ENCODE results near the gene PCDH10.

- TF ChIP-seq CTCF (conservative IDR thresholded peaks at IDR 0.05): no peak
- no peak for TF ChIP-seq ZFX (IDR thresholded peaks at IDR 0.05)
Measured at GRCh38 chr4:133149932-133150471, 908 bp downstream of the PCDH10 start.

Data from C4-2B (cell line).